Fibroblast of lung (primary cell): ENCODE measurements around the gene UGGT1. TPM values are rescaled to one million over a fixed set of nuclear protein-coding genes. Genes with fewer than 3 reads are reported as not detected.

Experiments
- DNase-seq, 2 donors: peaks; one replicate each; pipeline versions ENCODE4 v3.0.0 to v3.0.0-alpha.2; 2010; ENCODE audit warnings: low read depth in 2 of 2
- H2AFZ ChIP-seq: 2 replicates; pipeline ENCODE4 v1.5.1; 2012; ENCODE audit warnings: low read length, control low read depth, inconsistent platforms
- H3K27ac ChIP-seq: 2 replicates; pipeline ENCODE4 v1.5.1; 2011; ENCODE audit warnings: low read length, control low read depth; ENCODE audit not compliant: insufficient read depth
- H3K27me3 ChIP-seq: 2 replicates; pipeline ENCODE4 v1.5.1; 2011; ENCODE audit warnings: mild to moderate bottlenecking, low read length; ENCODE audit not compliant: control insufficient read depth, insufficient read depth
- H3K36me3 ChIP-seq: 2 replicates; pipeline ENCODE4 v1.5.1; 2011; ENCODE audit warnings: low read length; ENCODE audit not compliant: control insufficient read depth, insufficient read depth
- H3K4me1 ChIP-seq: 2 replicates; pipeline ENCODE4 v1.5.1; 2011; ENCODE audit warnings: low read length; ENCODE audit not compliant: control insufficient read depth, insufficient read depth; ENCODE audit errors: extremely low read depth
- H3K4me2 ChIP-seq: 2 replicates; pipeline ENCODE4 v1.5.1; 2011; ENCODE audit warnings: low read length, control low read depth; ENCODE audit not compliant: insufficient read depth; ENCODE audit errors: extremely low read depth
- H3K4me3 ChIP-seq, 4 experiments: fragments of 200-600 bp in 1 of 4; sonication (generic) in 1 of 4; replicated peaks in 1 of 4; 2 replicates each; pipeline ENCODE4 v1.5.1; 2011 to 2016; ENCODE audit warnings: low read length in 4 of 4, low read depth in 3 of 4, mild to moderate bottlenecking in 3 of 4, control low read depth in 2 of 4, inconsistent platforms in 1 of 4, mixed read lengths in 1 of 4; ENCODE audit not compliant: insufficient read depth in 1 of 4; ENCODE audit errors: control extremely low read depth in 1 of 4
- H3K79me2 ChIP-seq: 2 replicates; pipeline ENCODE4 v1.5.1; 2012; ENCODE audit warnings: mild to moderate bottlenecking, low read length, inconsistent platforms; ENCODE audit not compliant: control insufficient read depth, insufficient read depth
- H3K9ac ChIP-seq: 2 replicates; pipeline ENCODE4 v1.5.1; 2011; ENCODE audit warnings: mild to moderate bottlenecking, low read length, control low read depth; ENCODE audit not compliant: insufficient read depth
- H3K9me3 ChIP-seq: 2 replicates; pipeline ENCODE4 v1.5.1; 2012; ENCODE audit warnings: low read depth, low read length; ENCODE audit not compliant: control insufficient read depth, insufficient read depth
- H4K20me1 ChIP-seq: 2 replicates; pipeline ENCODE4 v1.5.1; 2011; ENCODE audit warnings: low read length; ENCODE audit not compliant: control insufficient read depth, insufficient read depth; ENCODE audit errors: extremely low read depth
- CTCF ChIP-seq, 2 donors: IDR thresholded peaks in 1 of 2; conservative IDR thresholded peaks in 1 of 2; 1 replicate in 1 of 2; 2 replicates in 1 of 2; pipeline ENCODE4 v1.5.1; 2011 to 2012; ENCODE audit warnings: low read length in 2 of 2, control low read depth in 1 of 2, inconsistent platforms in 1 of 2, low read depth in 1 of 2, mild to moderate bottlenecking in 1 of 2
- EZH2 ChIP-seq: IDR thresholded peaks from 2 replicates; pipeline ENCODE4 v1.5.1; 2012; ENCODE audit warnings: low read length, control low read depth, mild to moderate bottlenecking; ENCODE audit errors: missing control alignments
- polyA plus RNA-seq, 2 donors: library from polyadenylated mRNA; depleted of rRNA in 1 of 2; stranded (reverse) in 1 of 2; unstranded in 1 of 2; fragments of >200 nt; gene quantifications; 2 replicates each; pipeline ENCODE4 v1.2.1, GENCODE V29; 2011 to 2012; ENCODE audit warnings: missing spikeins in 1 of 2
- total RNA-seq: library from RNA; depleted of rRNA; stranded (reverse); fragments of >200 nt; gene quantifications from 2 replicates; pipeline ENCODE4 v1.2.1, GENCODE V29; 2014

Gene UGGT1
- total and polyA plus RNA-seq, 2 donors (not counting 1 experiment from before 2014, with no cell fraction given) = 59.3 to 87.9 TPM

GRCh38 chr2:128237911-128238697 lies 147.1 kb downstream of the UGGT1 start:
- DNase-seq = peak in 1 of 2 donors; percentile 23
- no peak overlapping the region for H3K9ac ChIP-seq
- no peak overlapping the region for H3K4me2 ChIP-seq
- peaks cover 2% of the 10 kb centered on the region for H3K27me3 ChIP-seq
- no peak overlapping the region for H3K4me3 ChIP-seq
- H3K9me3 ChIP-seq = no peaks in the 10 kb centered on the region
- no peaks in the 10 kb centered on the region for H3K79me2 ChIP-seq
- H3K36me3 ChIP-seq = no peaks in the 10 kb centered on the region
- peaks cover 8% of the 10 kb centered on the region for H3K4me1 ChIP-seq
- H4K20me1 ChIP-seq = no peaks in the 10 kb centered on the region
- no peak overlapping the region for H2AFZ ChIP-seq
- H3K27ac ChIP-seq = no peak overlapping the region
- TF ChIP-seq EZH2 (no peak), CTCF (conservative IDR thresholded peaks at IDR 0.05 in 1 of 2, IDR thresholded peaks at IDR 0.05 in 1 of 2; ENCODE audit: low read depth in 1 of 2, low read length in 2 of 2) (no peak)

GRCh38 chr2:128241896-128242295 lies 150.9 kb downstream of the UGGT1 start:
- Histone ChIP-seq H4K20me1 (no peaks in the 10 kb centered on the region), H3K4me2 (no peak overlapping the region)
- TF ChIP-seq CTCF (conservative IDR thresholded peaks at IDR 0.05 in 1 of 2, IDR thresholded peaks at IDR 0.05 in 1 of 2; ENCODE audit: low read depth in 1 of 2, low read length in 2 of 2) (no peak), EZH2 (no peak)

More at GRCh38 chr2:128241896-128242295, 150.9 kb downstream of the UGGT1 start:
- peaks cover 2% of the 10 kb centered on the region for H3K27me3 ChIP-seq
- H3K9ac ChIP-seq = no peak overlapping the region
- no peaks in the 10 kb centered on the region for H3K79me2 ChIP-seq
- H3K27ac ChIP-seq = no peak overlapping the region
- H3K9me3 ChIP-seq = no peaks in the 10 kb centered on the region
- no peak for DNase-seq
- no peak overlapping the region for H3K4me3 ChIP-seq
- peaks cover 4% of the 10 kb centered on the region for H3K4me1 ChIP-seq
- H2AFZ ChIP-seq = no peak overlapping the region
- no peaks in the 10 kb centered on the region for H3K36me3 ChIP-seq

Other genes with a start within 250 kb of the UGGT1 start
- gene POLR2D, start 233.0 kb upstream of the UGGT1 start, total RNA-seq = 21.8 and 22.9 TPM in 2 replicates
- gene POLR2D, start 233.0 kb upstream of the UGGT1 start, polyA plus RNA-seq = 22.4 and 32.2 TPM in 2 replicates
- 13.1 and 16.8 TPM in 2 replicates for gene AMMECR1L, start 205.2 kb upstream of the UGGT1 start, total RNA-seq
- gene AMMECR1L, start 205.2 kb upstream of the UGGT1 start, polyA plus RNA-seq = 15.5 and 16.8 TPM in 2 replicates
- 2.6 and 4.5 TPM in 2 replicates for gene SAP130, start 63.1 kb upstream of the UGGT1 start, total RNA-seq
- gene SAP130, start 63.1 kb upstream of the UGGT1 start, polyA plus RNA-seq = 6.7 and 15.5 TPM in 2 replicates
- gene HS6ST1, start 227.7 kb downstream of the UGGT1 start, total RNA-seq = 26.7 and 59.9 TPM in 2 replicates
- gene HS6ST1, start 227.7 kb downstream of the UGGT1 start, polyA plus RNA-seq = 16.1 and 16.6 TPM in 2 replicates